ENCODE measurements around the gene DIS3L2.

DIS3L2 gene

GRCh38 chr2:232094883-232095282 is 133.4 kb downstream of the DIS3L2 start:
- H3K27me3 ChIP-seq (ENCODE audit: control insufficient read depth, insufficient read depth, low read length), result no peaks in the 10 kb centered on the region
- TF ChIP-seq CTCF (IDR thresholded peaks at IDR 0.05), result no peak
- H2AFZ ChIP-seq, result no peak overlapping the region
- H3K4me3 ChIP-seq (ENCODE audit: low read depth, low read length), result no peak overlapping the region
- no peak overlapping the region for H3K4me2 ChIP-seq (ENCODE audit: low read length)
- H3K27ac ChIP-seq, result no peak overlapping the region
- H3K4me1 ChIP-seq, result no peaks in the 10 kb centered on the region
- no peak overlapping the region for H3K9ac ChIP-seq
- H3K36me3 ChIP-seq (ENCODE audit: control insufficient read depth, insufficient read depth, low read length), result no peaks in the 10 kb centered on the region
- H3K9me3 ChIP-seq (ENCODE audit: control insufficient read depth, low read length), result peaks cover 3% of the 10 kb centered on the region
- peaks cover 5% of the 10 kb centered on the region for H3K79me2 ChIP-seq

- Histone ChIP-seq H3K4me1 (no peaks in the 10 kb centered on the region), H3K36me3 (ENCODE audit: control insufficient read depth, insufficient read depth, low read length) (no peaks in the 10 kb centered on the region), H3K27ac (no peak overlapping the region), H3K9ac (no peak overlapping the region), H3K9me3 (ENCODE audit: control insufficient read depth, low read length) (peaks cover 3% of the 10 kb centered on the region), H3K79me2 (peaks cover 5% of the 10 kb centered on the region), H3K4me3 (ENCODE audit: low read depth, low read length) (no peak overlapping the region), H3K27me3 (ENCODE audit: control insufficient read depth, insufficient read depth, low read length) (no peaks in the 10 kb centered on the region), H3K4me2 (ENCODE audit: low read length) (no peak overlapping the region), H2AFZ (no peak overlapping the region)
- TF ChIP-seq CTCF (IDR thresholded peaks at IDR 0.05), result no peak
Measured at GRCh38 chr2:232097260-232097659, 135.7 kb downstream of the DIS3L2 start.

- peaks cover 3% of the 10 kb centered on the region for H3K9me3 ChIP-seq (ENCODE audit: control insufficient read depth, low read length)
- H3K4me3 ChIP-seq (ENCODE audit: low read depth, low read length), result no peak overlapping the region
- peaks cover 5% of the 10 kb centered on the region for H3K79me2 ChIP-seq
- no peak overlapping the region for H3K27ac ChIP-seq
- no peaks in the 10 kb centered on the region for H3K36me3 ChIP-seq (ENCODE audit: control insufficient read depth, insufficient read depth, low read length)
- H3K9ac ChIP-seq, result no peak overlapping the region
- H3K27me3 ChIP-seq (ENCODE audit: control insufficient read depth, insufficient read depth, low read length), result no peaks in the 10 kb centered on the region
- no peaks in the 10 kb centered on the region for H3K4me1 ChIP-seq
- H3K4me2 ChIP-seq (ENCODE audit: low read length), result no peak overlapping the region
- no peak overlapping the region for H2AFZ ChIP-seq
- TF ChIP-seq CTCF (IDR thresholded peaks at IDR 0.05), result no peak
Measured at GRCh38 chr2:232097758-232098157, 136.2 kb downstream of the DIS3L2 start.

- Histone ChIP-seq H3K4me3 (ENCODE audit: low read depth, low read length) (no peak overlapping the region), H3K27me3 (ENCODE audit: control insufficient read depth, insufficient read depth, low read length) (no peaks in the 10 kb centered on the region), H2AFZ (no peak overlapping the region), H3K36me3 (ENCODE audit: control insufficient read depth, insufficient read depth, low read length) (no peaks in the 10 kb centered on the region), H3K9ac (no peak overlapping the region), H3K4me2 (ENCODE audit: low read length) (no peak overlapping the region), H3K9me3 (ENCODE audit: control insufficient read depth, low read length) (no peaks in the 10 kb centered on the region), H3K79me2 (peaks cover 10% of the 10 kb centered on the region), H3K27ac (no peak overlapping the region), H3K4me1 (no peaks in the 10 kb centered on the region)
- TF ChIP-seq CTCF (IDR thresholded peaks at IDR 0.05), result no peak
Measured at GRCh38 chr2:232102380-232102779, 140.9 kb downstream of the DIS3L2 start.

- TF ChIP-seq CTCF (IDR thresholded peaks at IDR 0.05), result no peak
- no peaks in the 10 kb centered on the region for H3K9me3 ChIP-seq (ENCODE audit: control insufficient read depth, low read length)
- no peak overlapping the region for H3K4me2 ChIP-seq (ENCODE audit: low read length)
- no peaks in the 10 kb centered on the region for H3K36me3 ChIP-seq (ENCODE audit: control insufficient read depth, insufficient read depth, low read length)
- H3K9ac ChIP-seq, result no peak overlapping the region
- peaks cover 7% of the 10 kb centered on the region for H3K79me2 ChIP-seq
- H3K27me3 ChIP-seq (ENCODE audit: control insufficient read depth, insufficient read depth, low read length), result no peaks in the 10 kb centered on the region
- no peaks in the 10 kb centered on the region for H3K4me1 ChIP-seq
- no peak overlapping the region for H3K27ac ChIP-seq
- H3K4me3 ChIP-seq (ENCODE audit: low read depth, low read length), result no peak overlapping the region
- no peak overlapping the region for H2AFZ ChIP-seq
Measured at GRCh38 chr2:232103140-232103737, 141.7 kb downstream of the DIS3L2 start.

Data from parathyroid adenoma (tissue), 2 donors.